HUES48 (cell line): ENCODE measurements around the gene LMX1B.
"Not testable (repeated sequence)": the region's sequence is repeated elsewhere in the genome, so short reads cannot be mapped to it uniquely, and the experiment has no call there.

Experiments used
- H3K27ac ChIP-seq: one replicate; pipeline ENCODE4 v1.7.0; 2013; ENCODE audit warnings: low read depth, low read length, inconsistent platforms
- H3K27me3 ChIP-seq: 2 replicates; pipeline ENCODE4 v1.6.1; 2013; ENCODE audit warnings: mild to moderate bottlenecking, low read length; ENCODE audit not compliant: control insufficient read depth, insufficient read depth
- H3K36me3 ChIP-seq: 2 replicates; pipeline ENCODE4 v1.6.1; 2013; ENCODE audit warnings: low read length; ENCODE audit not compliant: control insufficient read depth, insufficient read depth
- H3K4me1 ChIP-seq: 2 replicates; pipeline ENCODE4 v1.6.1; 2013; ENCODE audit warnings: mild to moderate bottlenecking, low read length; ENCODE audit not compliant: control insufficient read depth, insufficient read depth
- H3K4me3 ChIP-seq: 2 replicates; pipeline ENCODE4 v1.5.1; 2013; ENCODE audit warnings: mild to moderate bottlenecking, low read depth, low read length
- H3K9ac ChIP-seq: 2 replicates; pipeline ENCODE4 v1.6.1; 2013; ENCODE audit warnings: mild to moderate bottlenecking, low read depth, low read length, moderate library complexity
- H3K9me3 ChIP-seq: 2 replicates; pipeline ENCODE4 v1.6.1; 2013; ENCODE audit warnings: low read length; ENCODE audit not compliant: control insufficient read depth, insufficient read depth

The LMX1B gene

GRCh38 chr9:126649477-126649876 is 35.7 kb downstream of the LMX1B start:
- Histone ChIP-seq H3K27me3 (peaks cover 52% of the 10 kb centered on the region), H3K4me1 (peaks cover 26% of the 10 kb centered on the region), H3K9ac (no peak overlapping the region), H3K9me3 (no peaks in the 10 kb centered on the region), H3K36me3 (no peaks in the 10 kb centered on the region), H3K4me3 (no peak overlapping the region), H3K27ac (no peak overlapping the region)

GRCh38 chr9:126650404-126651341 is 36.9 kb downstream of the LMX1B start:
- H3K4me1 ChIP-seq, result peaks cover 26% of the 10 kb centered on the region
- no peak overlapping the region for H3K9ac ChIP-seq
- peaks cover 48% of the 10 kb centered on the region for H3K27me3 ChIP-seq
- no peak overlapping the region for H3K4me3 ChIP-seq
- H3K27ac ChIP-seq, result no peak overlapping the region
- H3K9me3 ChIP-seq, result no peaks in the 10 kb centered on the region
- H3K36me3 ChIP-seq, result no peaks in the 10 kb centered on the region

DNA sequence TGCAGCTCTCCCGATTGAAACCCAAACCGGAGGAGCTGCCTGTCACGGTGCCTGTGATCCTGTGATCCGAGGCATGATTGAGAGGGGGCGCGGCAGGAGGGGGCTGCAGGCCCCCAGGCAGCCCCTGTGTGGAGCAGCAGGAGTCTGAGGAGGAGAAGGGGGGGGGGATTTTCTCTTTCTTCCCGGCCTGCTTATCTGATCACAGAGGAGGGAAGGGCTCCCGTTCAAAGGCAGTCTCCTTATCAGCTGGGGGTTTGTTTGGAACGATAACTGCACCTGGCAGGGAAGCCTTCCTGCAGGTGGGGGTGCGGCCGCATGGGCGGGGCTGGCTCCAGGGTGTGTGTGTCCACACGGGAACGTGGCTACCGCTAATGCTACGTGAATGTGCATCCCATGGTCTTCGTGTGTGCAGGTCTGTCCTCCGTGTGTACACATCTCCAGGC is 38.4 kb downstream of the LMX1B start:
- Histone ChIP-seq H3K9ac (no peak overlapping the region), H3K36me3 (no peaks in the 10 kb centered on the region), H3K27me3 (peaks cover 33% of the 10 kb centered on the region), H3K9me3 (no peaks in the 10 kb centered on the region), H3K4me3 (no peak overlapping the region), H3K4me1 (peaks cover 26% of the 10 kb centered on the region), H3K27ac (no peak overlapping the region)

- Histone ChIP-seq H3K4me1 (peaks cover 26% of the 10 kb centered on the region), H3K27ac (no peak overlapping the region), H3K36me3 (no peaks in the 10 kb centered on the region), H3K27me3 (peaks cover 26% of the 10 kb centered on the region), H3K4me3 (no peak overlapping the region), H3K9ac (no peak overlapping the region), H3K9me3 (no peaks in the 10 kb centered on the region)
These were observed 40.4 kb downstream of the LMX1B start for GRCh38 chr9:126654124-126654523.

DNA sequence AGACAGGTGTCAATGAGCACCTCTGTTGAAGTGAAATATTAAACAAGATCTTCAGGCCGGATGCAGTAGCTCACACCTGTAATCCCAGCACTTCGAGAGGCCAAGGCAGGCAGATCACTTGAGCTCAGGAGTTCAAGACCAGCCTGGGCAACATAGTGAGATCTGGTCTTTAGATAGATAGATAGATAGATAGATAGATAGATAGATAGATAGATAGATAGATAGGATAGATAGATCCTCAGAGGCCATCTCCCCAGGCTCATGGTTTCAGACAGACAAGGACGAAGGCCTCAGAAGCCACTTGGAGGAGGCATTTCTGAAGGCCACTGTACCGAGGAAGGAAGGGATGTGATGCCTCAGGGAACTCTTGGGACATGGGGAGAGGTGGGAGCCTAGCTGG is 42.5 kb downstream of the LMX1B start:
- H3K36me3 ChIP-seq, H3K9ac ChIP-seq, H3K27ac ChIP-seq, H3K4me3 ChIP-seq, H3K9me3 ChIP-seq: not testable (repeated sequence)
- peaks cover 23% of the 10 kb centered on the region for H3K4me1 ChIP-seq
- H3K27me3 ChIP-seq, result peaks cover 26% of the 10 kb centered on the region

GRCh38 chr9:126658201-126658825 is 44.6 kb downstream of the LMX1B start:
- no peak overlapping the region for H3K4me3 ChIP-seq
- peaks cover 15% of the 10 kb centered on the region for H3K27me3 ChIP-seq

DNA sequence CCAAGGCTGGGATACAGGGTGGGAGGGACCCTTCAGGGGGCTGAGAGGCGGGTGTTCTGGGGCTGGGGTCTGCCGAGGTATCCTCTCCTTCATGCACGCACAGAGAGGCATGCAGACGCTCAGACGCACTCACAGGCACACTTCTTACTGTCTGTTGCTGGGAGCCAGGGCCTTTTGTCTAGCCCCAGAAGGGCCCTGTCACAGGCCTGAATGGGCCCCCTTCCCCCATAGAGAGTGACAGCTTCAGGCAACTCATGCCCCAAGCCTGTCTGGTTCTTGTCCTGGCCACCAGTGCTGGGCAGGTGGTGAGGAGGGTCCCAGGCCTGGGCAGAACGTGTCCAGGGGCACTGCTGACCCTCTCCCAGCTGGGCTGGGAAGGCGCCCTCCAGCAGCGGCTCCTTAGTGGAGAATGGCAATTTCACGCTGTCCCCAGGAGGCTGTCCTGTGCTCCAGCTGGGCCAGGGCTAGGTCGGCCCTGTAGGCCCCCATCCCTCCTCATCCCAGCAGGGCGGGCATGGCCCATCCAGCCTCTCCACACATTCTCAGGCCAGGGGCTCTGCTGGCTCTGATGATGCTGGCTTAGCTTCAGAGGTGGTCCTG is 45.3 kb downstream of the LMX1B start:
- Histone ChIP-seq H3K4me3 (no peak overlapping the region), H3K9ac (no peak overlapping the region), H3K9me3 (no peaks in the 10 kb centered on the region), H3K27me3 (peaks cover 15% of the 10 kb centered on the region), H3K4me1 (peaks cover 21% of the 10 kb centered on the region), H3K27ac (no peak overlapping the region), H3K36me3 (no peaks in the 10 kb centered on the region)

More at GRCh38 chr9:126658201-126658825, 44.6 kb downstream of the LMX1B start:
- H3K9ac ChIP-seq, result no peak overlapping the region
- no peak overlapping the region for H3K27ac ChIP-seq
- H3K9me3 ChIP-seq, result no peaks in the 10 kb centered on the region
- peaks cover 18% of the 10 kb centered on the region for H3K4me1 ChIP-seq
- H3K36me3 ChIP-seq, result no peaks in the 10 kb centered on the region

DNA sequence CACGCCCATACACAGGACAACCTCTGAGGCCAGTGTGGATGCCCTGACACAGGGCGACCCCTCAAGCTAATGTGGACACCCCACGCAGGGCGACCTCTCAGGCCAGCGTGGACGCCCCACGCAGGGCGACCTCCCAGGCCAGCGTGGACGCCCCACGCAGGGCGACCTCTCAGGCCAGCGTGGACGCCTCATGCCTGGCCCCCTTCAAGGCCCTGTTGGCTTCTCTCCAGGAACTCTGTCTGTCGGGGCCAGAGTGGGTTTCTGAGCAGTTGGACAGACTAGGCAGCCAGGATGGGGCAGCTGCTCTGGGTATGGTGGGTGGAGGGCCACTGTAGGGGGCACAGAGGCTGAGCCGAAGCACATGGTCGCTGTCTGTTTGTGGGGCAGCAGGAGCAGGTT is 47.4 kb downstream of the LMX1B start:
- Histone ChIP-seq H3K4me3 (no peak overlapping the region), H3K27me3 (peaks cover 13% of the 10 kb centered on the region), H3K27ac (no peak overlapping the region)

GRCh38 chr9:126661521-126662251 is 48.0 kb downstream of the LMX1B start:
- peaks cover 18% of the 10 kb centered on the region for H3K27me3 ChIP-seq
- peaks cover 45% of the 10 kb centered on the region for H3K4me1 ChIP-seq
- no peaks in the 10 kb centered on the region for H3K9me3 ChIP-seq
- no peak overlapping the region for H3K4me3 ChIP-seq
- H3K9ac ChIP-seq, result no peak overlapping the region
- H3K27ac ChIP-seq, result peak overlapping the region; percentile 72
- H3K36me3 ChIP-seq, result no peaks in the 10 kb centered on the region

More for the DNA sequence above, 47.4 kb downstream of the LMX1B start:
- no peak overlapping the region for H3K9ac ChIP-seq
- H3K4me1 ChIP-seq, result peaks cover 41% of the 10 kb centered on the region
- no peaks in the 10 kb centered on the region for H3K36me3 ChIP-seq
- no peaks in the 10 kb centered on the region for H3K9me3 ChIP-seq

DNA sequence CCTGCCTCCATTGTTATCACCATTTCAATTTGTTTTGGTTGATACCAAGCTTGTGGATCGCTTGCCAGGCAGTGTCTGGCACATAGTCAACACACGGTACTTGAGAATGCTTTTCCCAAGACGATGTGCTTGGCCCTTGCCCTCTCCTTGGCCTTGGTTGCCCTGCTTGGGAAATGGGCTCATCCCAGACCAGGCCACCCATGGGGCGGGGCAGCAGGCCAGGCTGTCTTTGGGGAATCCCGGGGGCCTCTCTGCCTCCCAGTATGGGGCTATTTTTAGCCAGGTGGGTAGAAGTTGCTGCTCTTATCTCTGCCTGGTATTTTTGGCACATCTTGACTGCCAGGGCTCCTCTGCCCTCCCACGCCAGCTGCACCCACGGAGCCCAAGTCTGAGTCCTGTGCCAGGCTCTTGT is 49.9 kb downstream of the LMX1B start:
- no peaks in the 10 kb centered on the region for H3K9me3 ChIP-seq
- H3K36me3 ChIP-seq, result no peaks in the 10 kb centered on the region
- H3K4me1 ChIP-seq, result peaks cover 45% of the 10 kb centered on the region
- H3K9ac ChIP-seq, result no peak overlapping the region
- no peak overlapping the region for H3K27ac ChIP-seq
- H3K4me3 ChIP-seq, result no peak overlapping the region
- H3K27me3 ChIP-seq, result peaks cover 28% of the 10 kb centered on the region
